Suppressor macrophage (primary cell): Measurements from ENCODE around the gene CENPS.
"Not testable (repeated sequence)": the region's sequence is repeated elsewhere in the genome, so short reads cannot be mapped to it uniquely, and the experiment has no call there.

Experiments used
- DNase-seq, 4 experiments: peaks; one replicate each; pipeline ENCODE4 v3.0.0-alpha.2; 2020 to 2022

CENPS gene

DNA sequence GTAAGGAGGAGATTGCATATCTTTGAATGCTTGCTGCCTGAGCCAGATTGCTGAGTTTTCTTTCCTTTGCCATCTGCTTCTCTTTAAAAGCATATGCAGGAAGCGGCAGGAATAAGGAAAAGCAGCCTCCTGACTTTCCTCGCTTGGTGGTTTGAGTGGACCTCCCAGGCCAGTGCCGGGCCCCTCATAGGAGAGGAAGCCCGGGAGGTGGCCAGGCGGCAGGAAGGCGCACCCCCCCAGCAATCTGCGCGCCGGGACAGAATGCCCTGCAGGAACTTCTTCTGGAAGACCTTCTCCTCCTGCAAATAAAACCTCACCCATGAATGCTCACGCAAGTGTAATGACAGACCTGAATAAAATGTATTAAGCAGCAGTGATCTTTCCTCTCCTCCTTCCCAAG, 21.1 kb downstream of the CENPS start:
- DNase-seq, result no peak

DNA sequence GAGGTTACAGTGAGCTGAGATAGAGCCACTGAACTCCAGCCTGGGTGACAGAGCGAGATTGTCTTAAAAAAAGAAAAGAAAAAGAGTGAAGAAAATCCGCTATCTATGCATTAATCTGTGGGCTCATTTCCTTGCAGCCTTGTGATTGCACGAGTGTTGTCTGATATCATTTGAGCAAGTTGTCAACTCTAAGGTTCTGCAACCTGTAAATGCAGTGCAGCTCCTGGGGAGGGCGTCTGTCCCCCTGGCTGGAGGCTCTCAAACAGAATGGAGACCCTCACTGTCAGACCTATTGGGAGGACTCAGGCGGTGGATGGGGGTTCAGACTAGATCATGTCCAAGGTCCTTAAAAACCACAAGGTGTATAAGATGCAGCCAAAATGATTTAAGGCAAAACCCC, 25.8 kb downstream of the CENPS start:
- no peak for DNase-seq

DNA sequence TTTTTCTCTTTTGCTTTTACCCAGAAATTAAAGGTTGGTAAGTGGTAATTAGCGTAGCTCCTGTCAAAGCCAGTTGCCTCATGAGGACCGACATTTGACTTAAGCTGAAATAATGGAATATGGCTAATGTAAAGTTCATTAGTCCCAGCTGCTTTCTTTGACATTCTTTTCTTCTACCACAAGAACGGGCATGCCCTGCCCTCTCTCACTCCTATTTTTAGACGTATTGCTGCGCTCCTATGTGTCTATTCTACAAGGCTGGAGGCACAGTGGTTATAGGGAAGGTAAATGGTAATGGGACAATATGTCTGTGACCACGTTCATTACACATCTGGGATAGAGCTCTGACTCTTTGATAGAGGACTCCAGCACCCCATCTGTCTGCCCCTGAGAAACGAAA, 26.4 kb downstream of the CENPS start:
- DNase-seq, result no peak

DNA sequence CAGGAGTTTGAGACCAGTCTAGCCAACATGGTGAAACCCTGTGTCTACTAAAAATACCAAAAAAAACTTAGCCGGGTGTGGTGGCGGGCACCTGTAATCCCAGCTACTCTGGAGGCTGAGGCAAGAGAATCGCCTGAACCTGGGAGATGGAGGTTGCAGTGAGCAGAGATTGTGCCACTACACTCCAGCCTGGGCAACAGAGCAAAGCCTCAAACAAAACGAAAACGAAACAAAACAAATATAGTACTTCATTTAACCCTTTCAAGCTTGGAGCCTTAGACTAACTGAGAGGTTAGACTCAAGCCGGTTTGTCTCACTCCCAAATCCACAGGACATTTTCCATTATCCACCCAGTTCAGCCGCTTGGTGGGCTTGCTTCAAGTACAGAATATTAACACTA, 27.2 kb downstream of the CENPS start:
- not testable (repeated sequence) for DNase-seq

DNA sequence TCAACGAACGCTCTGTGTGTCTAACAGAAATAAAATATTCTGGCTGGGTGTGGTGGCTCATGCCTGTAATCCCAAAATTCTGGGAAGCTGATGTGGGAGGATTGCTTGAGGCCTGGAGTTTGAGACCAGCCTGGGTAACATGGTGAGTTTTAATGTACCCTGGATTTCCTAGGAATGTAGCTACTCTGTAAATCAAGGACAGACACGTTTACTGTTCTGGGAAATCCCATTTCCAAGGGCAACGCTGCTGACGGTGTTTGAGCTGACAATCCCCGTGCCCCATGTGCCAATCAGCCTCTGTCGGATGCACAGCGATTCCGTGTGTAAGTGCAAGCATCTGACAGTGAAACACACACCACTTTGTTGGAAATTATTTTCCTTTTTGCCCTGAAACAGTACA, 27.6 kb downstream of the CENPS start:
- no peak for DNase-seq

DNA sequence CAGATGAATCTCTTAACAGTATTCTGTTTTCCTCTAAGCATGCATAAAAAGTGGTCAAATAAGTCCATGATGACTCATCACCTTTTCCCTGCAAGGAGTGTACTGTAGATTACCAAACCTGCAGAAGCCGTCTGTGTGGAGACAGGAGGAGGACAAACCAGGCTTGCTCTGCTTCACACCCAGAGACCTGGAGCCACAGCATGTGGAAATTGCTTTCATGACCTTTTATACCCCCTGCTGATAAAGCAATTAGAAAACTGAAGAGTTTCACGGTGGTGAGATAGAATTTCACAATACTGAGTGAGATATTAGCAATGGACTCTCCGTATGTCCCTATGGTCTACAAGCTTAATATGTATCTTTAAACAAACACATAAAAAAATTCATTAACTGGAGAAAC, 29.0 kb downstream of the CENPS start:
- DNase-seq, result no peak

DNA sequence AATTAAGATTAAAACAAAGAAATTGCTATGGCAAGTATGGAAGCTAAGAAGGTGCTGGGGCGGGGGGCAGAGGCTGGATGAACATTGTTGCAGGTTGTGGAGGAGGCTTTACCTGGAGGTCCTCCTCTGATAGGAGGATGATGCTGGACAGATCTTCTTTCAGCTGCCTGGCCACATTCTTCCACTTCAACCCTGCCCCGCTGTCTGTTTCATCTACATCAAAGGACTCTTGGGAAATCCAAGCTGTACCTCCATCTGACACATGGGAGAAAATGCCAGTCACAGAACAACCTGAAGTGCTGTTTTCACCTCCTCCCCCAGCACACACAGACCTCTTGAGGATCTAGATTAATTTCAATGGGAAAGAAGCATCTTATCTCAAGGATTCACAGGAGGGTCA, 36.8 kb downstream of the CENPS start:
- no peak for DNase-seq

DNA sequence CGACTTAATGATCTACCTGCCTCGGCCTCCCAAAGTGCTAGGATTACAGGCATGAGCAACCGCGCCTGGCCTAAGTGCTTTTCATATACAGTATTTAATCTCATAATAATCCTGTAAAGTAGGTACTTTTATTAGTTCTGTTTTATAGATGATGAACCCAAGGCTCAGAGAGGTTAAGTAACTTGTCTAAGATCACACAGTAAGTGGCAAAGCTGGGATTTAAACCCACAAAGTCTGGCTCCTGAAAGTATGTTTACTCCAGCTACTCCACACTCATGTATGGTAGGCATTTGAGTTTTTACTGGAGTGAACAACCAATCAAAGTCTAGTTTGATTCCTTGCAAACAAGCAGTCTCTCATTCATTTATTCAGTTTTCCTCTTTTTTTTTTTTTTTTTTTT, 39.8 kb downstream of the CENPS start:
- no peak for DNase-seq

DNA sequence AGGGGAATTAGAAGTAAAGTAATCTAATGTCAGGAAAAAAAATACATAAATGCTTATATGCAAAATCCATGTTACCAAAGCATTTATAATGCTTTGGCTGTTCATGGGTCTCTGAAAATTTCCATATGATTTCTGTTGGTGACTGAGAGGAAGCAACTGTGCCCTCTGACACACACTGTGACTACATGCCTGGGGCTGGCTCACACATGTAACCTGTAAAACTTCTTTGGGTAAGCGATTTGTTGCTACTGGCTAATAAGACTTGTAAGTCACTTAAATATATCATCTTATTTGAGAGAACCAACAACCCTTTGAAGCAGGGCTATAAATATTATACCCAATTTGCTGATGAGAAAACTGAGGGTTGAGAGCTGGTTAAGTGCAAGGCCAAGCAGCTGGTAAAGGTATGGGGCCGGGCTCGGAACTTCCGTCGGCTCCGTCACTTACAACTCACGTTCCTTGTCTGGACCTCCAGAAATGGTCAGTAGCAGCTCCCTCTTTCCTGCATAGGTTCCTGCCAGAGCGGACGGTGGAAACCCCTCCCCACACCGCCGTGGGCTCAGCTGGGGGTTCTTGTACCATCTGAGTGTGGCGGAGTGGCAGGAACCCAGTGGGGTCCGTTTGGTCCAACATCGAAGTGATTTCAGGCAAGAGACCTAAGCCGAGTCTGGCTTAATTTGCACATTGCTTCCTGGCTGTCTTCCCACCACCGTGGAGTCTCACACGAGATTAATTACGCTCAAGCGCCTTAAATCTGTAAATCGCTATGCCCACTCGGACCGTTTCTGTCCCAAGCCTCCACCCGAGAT, 41.4 kb downstream of the CENPS start:
- DNase-seq, result peak in 1 of 4 experiments; percentile 12

DNA sequence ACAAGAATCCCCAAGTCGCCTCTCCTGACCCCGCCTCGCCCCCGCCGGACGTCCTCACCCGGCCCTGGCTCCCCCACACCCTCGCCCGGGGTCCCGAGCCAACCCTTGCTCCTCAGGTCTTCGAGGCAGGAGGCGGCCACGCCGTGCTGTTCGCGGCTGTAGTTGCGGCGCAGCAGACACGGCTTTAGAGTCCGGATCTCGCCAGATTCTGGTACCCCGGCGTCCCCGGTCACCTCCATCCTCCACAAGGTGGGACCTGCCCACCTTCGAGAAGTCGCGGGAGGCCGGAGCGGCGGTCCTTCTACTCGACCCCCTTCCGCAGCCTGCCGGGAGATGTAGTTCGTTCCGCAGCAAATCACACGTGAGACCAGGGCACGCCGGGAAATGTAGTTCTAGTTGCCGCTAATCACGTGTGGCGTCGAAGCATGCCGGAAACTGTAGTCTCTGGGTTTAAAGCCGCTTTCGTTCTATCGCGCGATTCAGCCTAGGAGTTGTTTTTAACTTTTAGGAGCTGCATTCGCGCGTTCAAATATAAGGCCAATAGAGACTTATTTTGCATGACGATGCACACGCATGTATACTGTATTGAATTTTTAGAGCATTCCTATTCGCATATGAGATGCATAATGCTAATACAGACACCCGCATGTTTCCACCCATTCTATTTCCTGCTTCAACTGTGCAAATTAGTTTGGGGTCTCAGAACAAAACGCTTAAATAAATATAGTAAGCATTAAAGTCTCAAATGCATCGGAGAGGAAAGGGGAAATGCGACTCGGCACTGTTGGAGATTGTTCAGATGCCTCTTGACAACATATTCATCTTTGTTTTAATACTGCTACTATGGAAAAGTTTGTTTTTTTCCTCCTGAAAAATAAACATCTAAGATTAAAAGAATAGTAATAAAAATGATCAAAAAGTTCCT, 42.2 kb downstream of the CENPS start, which contains the start of gene DFFA:
DFFA (minus strand) TSS at position 310 of the 925 bp plus-strand sequence; CDS start at position 239, 71 bp downstream.
- DNase-seq, result peak; percentile 95 to 97 (median 96)

DNA sequence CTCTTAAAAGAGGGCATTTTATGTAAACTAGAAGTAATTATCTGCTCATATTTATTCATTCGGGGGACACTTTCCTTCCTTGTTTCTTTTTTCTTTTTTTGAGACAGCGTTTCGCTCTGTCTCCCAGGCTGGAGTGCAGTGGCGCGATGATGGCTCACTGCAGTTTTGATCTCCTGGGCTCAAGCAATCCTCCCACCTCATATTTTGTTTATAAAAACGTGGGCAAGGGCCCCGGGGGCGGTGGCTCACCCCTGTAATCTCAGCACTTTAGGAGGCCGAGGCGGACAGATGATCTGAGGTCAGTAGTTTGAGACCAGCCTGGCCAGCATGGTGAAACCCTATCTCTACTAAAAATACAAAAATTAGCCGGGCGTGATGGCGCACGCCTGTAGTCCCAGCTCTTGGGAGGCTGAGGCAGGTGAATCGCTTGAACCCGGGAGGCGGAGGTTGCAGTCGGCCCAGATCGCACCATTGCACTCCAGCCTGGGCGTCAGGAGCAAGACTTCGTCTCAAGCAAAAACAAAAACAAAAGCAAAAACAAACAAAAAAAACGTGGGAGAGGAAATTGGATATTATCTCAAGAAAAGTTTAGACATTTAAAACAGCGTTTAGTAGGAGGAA, 43.0 kb downstream of the CENPS start:
- peak in 1 of 4 experiments; percentile 22 for DNase-seq

DNA sequence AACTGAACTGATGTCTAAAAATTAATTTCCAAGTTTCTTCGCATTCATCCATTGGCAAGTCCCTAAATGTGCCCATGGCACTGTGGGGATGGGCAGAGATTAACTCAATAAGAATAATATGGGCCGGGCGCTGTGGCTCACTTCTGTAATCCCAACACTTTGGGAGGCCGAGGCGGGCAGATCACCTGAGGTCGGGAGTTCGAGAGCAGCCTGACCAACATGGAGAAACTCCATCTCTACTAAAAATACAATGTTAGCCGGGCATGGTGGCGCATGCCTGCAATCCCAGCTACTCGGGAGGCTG, 44.0 kb downstream of the CENPS start:
- not testable (repeated sequence) for DNase-seq

DNA sequence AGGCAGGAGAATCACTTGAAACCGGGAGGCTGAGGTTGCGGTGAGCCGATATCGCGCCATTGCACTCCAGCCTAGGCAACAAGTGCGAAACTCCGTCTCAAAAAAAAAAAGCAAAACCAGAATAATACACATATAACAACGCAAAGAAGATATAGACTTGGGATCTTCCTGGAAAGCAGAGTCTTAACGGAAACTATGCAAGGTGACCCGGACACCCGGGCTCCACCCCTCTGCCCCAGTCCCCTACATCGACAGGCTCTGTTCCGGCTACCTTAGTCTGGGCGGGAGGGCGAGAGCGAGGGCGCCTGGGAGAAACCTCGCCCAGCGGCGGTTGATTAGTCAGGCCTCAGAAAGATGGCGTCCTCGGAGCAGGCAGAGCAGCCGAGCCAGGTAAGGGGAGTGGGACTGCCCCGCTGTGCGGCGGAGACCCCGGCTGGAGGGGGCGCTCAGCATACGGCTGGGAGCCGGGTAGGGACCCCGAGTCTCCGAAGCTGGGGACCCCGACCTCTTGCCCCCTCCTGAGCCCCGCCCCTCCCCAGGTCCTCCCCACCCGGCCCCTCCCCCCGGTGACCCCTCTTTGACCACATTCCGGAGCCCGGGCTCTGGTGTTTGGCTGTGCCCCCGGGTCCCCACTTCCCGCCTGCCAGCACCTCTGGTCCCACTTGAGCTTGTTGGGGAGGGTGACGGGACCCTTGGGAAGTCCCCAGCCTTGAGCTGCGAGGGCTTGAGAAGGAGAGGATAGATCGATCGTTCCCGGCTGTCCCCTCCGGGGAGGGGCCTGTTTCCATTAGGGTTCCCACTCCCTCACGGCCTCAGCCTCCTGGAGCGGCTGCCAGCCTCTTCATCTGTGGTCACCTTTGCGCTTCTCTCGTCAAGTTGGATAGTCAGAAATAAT, 44.6 kb downstream of the CENPS start, which contains the start of gene PEX14:
PEX14 (plus strand) TSS at position 338 of the 895 bp plus-strand sequence; CDS start at position 355, 17 bp downstream.
- DNase-seq, result peak; percentile 89 to 95 (median 92)

DNA sequence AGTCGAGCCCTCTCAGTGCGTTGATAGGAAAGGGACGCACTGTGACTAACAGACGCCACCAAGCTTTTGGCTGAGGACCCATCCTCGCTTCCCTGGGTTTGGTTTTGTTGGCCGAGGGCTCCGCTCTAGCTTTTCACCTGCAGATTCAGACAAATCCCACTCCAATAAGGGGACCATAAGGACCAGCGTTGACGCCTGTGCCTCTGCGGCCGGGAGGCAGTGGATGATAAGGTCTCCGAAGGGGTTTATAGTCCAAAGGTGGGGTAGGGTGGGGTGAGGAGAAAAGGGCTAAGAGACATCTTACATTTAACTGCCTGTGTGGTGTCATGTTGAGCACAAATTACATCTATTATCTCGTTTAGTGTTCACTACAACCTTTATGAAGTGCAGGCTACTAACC, 45.3 kb downstream of the CENPS start:
- DNase-seq, result no peak

DNA sequence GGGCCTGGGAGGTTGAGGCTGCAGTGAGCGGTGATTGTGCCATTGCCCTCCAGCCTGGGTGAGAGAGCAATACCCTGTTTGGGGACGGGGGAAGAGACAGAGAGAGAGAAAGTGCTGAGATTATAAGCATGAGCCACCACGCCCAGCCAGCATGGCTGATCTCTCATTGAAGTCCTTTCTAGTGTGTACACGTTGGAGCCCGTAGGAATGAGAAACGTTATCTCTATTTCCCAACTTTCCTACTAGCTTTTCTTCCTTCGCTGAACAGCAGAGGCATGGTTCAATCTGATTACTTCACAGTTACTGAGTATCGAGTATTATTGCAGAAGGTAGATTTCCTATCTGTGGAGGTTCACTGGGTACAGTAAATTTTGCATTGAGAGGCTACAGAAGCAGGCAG, 49.1 kb downstream of the CENPS start:
- DNase-seq, result no peak

DNA sequence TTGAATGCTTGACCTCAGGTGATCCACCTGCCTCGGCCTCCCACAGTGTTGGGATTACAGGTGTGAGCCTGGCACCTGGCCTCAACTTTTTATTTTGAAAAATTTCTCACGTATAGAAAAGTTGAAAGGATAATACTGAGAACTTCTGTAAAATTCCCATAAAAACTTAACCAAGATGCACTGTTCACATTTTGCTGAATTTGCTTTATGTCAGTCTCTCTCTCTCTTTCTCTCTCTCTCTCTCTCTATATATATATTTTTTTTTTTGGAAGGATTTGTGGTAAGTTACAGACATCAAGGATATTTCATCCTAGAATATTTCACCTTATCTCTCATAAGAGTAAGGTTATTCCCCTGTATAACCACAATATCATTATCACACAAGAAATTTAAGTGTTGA, 50.4 kb downstream of the CENPS start:
- no peak for DNase-seq

DNA sequence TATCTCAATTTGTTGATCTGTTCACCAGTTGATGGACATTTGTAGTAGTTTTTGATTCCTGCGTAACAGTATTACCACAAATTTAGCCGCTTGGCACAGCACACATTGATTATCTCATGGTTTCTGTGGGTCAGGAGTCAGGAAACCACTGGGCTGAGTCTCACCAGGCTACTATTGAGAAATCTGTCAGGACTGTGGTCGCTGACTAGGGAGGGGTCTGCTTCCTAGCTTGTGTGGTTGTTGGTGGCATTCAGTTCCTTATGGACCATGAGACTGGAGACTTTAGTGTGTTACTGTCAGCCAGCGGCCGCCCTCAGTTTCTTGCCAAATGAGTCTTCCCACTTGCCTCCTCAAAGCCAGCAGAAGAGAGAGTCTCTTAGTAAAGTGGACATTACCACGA, 54.3 kb downstream of the CENPS start:
- DNase-seq, result peak; percentile 89 to 97 (median 92)

DNA sequence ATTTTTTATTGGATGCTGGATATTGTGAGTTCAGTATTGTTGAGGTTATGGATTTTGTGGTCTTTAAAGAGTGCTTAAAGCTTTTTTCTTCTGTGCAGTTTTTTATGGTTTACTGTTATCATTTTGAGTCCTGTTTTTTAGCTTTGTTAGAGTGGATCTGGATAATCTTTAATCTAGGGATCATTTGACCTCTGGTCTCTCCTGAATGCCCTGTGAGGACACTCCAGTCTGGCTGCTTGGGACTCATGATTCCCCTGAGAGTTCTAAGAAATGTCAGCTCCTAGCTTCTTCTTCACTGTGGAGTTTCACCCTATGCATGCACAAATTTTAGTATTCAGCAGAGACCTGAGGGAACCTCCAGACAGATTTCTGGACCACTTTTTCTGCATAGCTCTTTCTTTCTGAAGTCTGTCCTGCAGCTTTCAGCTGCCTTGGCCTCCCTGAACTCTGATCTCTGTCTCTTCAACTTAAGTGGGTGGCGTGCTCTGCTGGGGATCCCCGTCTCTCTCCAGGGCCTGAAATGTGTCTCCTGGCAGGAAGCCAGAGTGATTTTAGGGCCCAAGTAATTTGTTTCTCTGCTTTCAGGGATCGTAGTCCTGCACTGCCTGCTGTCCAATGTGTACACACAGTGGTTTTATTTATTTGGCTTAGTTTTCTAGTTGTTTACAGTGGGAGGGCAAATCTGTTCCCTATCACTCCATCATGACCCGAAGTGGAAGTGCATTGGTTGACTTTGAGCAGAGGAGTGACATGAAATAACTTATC, 59.2 kb downstream of the CENPS start:
- no peak for DNase-seq

DNA sequence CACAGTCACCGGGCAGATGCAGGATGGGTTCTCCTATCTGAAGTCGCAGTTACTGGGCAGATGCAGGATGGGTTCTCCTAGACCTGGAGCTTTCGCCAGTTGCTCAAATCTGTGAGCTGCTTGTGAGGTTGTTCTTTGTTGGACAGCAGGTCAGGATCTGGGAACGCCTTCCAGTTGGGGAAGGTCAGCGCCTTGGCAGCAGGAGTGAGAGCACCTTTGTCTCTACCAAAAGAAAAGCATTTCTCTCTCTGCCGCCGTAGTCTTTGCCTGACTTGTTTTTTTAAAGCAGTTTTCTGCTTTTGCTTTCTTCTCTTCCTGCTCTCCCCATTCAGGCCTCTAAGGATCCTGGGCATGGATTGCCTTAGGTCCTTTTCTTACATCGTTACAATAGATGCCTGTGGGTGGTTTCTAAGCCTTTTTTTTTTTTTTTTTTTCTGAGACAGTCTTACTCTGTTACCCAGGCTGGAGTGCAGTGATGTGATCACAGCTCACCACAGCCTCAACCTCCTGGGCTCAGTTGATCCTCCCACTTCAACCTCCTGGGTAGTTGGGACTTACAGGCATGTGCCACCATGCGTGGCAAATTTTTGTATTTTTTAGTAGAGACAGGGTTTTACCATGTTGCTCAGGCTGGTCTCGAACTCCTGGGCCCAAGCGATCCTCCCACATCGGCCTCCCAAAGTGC, 60.2 kb downstream of the CENPS start:
- DNase-seq, result no peak
